GM18526 (cell line): ENCODE data around the gene KCNN3.

ENCODE experiments used
- POLR2A ChIP-seq: IDR thresholded peaks from 3 replicates; pipeline ENCODE4 v1.6.1; 2011; ENCODE audit not compliant: insufficient read length; ENCODE audit errors: extremely low read depth

Gene KCNN3

GRCh38 chr1:154710106-154710505 lies 160.0 kb downstream of the KCNN3 start:
- TF ChIP-seq POLR2A = no peak

DNA sequence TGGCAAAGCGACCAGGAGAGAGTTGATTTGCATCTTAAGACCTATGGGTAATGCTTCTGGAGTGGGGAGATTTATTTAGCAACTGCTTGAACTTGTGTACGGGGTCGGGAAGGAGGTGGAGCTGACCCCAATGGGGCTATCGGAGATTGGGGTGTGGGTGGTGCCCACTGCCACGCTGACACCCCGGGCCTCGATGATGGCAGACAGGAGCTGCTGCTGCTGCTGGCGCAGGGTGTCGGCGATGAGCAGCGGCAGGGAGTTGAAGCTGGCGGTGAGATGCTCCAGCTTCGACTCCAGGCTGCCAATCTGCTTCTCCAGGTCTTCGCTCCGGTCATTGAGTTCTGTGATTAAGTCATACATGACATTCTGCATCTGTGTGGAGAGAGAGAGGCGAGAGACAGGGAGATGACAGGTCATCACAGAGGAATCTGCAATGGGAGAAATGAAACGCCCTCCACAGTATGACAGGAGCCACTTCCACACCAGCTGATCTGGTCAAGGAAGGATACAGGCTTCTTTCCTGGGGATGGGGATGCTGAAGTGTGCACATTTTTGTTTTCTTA lies 162.1 kb downstream of the KCNN3 start:
- no peak for TF ChIP-seq POLR2A

DNA sequence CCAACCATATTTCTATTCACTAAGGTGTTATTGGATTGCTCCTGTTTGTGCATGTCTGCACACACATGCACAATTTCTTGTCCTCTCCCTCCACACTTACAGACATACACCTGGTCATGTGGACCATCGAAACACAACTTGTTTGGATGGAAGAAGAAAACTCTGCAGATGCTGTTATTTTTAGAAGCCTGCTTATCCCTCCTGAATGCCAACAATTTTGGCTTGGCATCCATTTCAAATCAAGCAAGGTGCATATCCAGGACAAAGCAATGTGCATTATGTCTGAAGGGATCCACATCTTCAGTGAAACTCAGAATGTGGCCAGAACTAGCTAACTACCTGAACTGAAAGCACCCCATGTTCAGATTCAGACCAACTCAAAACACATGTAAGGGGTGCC lies 163.2 kb downstream of the KCNN3 start:
- TF ChIP-seq POLR2A = no peak

DNA sequence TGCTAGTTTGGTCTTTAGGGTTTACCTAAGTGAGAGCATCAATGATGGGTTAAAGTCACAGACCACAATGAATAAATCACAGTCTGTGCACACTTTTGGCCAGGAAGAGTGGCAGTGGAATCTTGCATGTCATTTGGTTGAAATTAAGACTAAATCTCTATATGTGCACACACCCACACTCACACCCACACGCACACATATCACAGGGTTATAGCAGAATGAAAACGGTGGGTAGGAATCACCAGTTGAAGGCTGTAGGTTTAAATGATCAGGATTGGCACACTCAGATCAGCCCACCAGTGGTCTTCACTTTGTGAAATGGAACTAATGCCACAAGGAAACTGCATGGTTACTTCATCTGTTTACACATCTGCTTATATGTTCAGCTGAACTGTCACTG lies 164.5 kb downstream of the KCNN3 start:
- no peak for TF ChIP-seq POLR2A

DNA sequence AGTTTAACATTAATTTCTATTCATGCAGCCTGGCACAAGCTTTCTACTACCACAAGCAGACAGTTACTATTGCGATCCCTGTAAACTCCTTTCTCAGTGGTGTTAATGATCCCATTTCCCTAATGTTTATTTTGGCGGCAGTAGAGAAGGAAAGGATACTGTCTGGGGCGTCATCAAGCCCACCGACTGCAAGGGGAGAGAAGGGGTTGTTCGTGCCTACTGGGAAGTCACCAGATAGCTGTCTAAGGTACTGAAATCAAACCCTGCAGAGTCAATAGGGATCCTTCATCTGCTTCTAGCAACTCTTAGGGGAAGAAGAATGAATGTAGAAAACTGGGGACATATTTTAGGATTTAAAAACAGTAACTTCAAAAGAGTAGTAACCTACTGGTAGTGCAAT lies 166.9 kb downstream of the KCNN3 start:
- no peak for TF ChIP-seq POLR2A

DNA sequence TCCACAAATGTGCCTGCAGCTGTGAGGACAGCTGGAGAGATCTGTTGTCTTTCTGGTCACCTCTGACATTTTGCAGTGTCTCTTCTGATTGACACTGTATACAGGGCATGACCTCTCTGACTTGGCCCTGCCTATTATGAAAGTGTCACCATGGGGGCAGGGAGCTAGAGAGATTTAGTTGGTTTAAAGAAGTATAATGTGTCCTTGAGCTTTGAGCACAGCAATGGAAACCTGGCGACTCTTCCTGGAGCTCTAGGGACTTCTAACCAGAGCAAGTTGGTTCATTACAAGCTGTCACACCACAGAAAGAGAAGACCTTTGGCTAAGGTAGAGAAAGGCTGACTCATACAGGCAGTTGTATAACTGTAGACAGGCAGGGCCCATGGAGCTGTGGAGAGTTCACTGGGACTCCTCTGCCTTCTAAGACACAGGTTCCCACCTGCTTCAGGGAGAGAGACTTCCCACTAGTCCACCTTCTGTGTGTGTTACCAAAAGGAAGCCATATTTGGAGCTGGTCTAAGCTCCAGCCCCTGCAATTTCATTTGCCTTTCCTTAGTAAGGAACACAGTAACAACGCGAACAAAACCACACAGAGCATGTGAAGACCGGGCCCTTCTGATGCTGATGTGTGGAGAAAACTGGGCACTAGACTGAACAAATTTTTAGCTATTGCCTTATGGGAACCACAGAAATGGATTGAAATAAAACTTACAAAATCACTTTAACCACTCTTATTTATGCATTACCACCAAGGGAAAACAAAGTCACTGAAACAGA lies 171.6 kb downstream of the KCNN3 start:
- TF ChIP-seq POLR2A = no peak

- TF ChIP-seq POLR2A = no peak
Observed at GRCh38 chr1:154697710-154698109, 172.4 kb downstream of the KCNN3 start.

DNA sequence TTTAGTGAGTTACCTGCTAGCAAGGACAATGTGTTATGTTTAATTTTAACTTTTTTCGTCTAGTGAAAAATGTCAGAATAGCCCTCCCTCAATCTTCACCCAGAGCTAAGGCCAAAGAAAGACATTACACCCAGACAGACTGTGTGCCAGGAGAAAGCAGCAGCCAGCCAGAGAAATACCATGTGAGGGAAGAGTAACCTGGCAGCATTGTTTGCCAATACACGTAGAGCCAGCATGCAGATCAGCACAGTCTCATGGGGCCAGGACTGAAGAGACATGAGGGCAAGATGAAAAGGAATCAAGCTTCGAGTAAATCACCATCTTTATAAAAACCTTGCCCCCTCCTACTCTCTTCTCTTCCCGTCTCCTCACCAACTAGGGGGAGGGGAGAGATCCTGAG lies 173.6 kb downstream of the KCNN3 start:
- TF ChIP-seq POLR2A = no peak

GRCh38 chr1:154695985-154696384 lies 174.1 kb downstream of the KCNN3 start:
- no peak for TF ChIP-seq POLR2A

- no peak for TF ChIP-seq POLR2A
Observed at GRCh38 chr1:154694995-154695394, 175.1 kb downstream of the KCNN3 start.

- TF ChIP-seq POLR2A = no peak
Observed at GRCh38 chr1:154689083-154689482, 181.0 kb downstream of the KCNN3 start.

GRCh38 chr1:154686507-154686906 lies 183.6 kb downstream of the KCNN3 start:
- TF ChIP-seq POLR2A = no peak

- TF ChIP-seq POLR2A = no peak
Observed at GRCh38 chr1:154683820-154684219, 186.3 kb downstream of the KCNN3 start.

DNA sequence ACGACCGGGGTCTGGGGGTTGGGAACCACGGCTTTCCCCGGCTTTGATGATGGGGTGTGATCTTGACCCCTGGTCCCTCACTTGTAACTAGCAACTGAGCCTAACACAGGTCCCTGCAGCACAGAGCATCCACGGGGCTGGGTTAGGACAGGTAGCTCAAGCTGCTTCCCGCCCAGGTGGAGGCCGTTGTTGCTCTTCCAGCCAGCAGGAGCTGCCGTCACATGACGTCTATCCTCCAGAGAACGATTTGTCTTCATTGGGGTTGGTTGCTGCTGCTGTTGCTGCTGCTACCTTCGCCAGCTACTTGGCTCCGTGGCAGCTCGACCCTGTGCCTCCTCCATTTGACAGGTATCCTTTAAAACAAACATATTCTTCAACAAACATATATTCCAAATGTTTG lies 187.8 kb downstream of the KCNN3 start:
- TF ChIP-seq POLR2A = no peak

DNA sequence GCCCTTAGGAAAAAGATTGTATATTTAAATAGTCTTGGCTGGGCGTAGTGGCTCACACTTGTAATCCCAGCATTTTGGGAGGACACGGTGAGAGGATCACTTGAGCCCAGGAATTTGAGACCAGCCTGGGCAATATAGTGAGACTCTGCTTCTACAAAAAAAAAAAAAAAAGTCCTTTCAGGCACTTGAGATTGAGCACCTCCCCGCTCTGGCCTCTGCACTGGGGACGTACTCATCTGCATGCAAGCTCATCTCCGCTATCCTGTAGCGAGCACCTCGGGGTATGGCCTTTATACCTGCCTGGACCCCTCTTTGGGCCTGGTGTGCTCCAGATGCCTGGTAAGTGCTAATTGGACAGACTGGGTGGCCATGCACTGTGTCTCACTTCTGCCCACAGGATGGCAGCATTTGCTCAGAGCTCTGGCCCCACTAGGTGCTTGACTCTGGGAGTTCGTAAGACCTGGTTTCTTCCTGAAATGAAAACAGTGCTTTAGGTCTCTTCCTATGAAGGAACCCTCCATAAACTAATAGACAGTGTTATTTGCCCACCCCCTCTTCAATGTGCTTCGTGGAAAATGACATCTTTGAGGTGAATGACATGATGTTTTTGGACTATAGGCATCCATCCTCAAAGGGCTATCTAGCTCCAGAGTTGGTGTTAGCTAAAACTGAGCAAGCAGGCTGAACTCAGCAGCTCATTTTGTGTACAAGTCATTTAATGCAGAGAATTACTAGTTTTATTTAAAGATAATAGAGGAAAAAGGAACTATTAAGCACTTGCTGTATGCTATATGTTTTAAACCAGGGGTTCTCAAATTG lies 200.4 kb downstream of the KCNN3 start:
- no peak for TF ChIP-seq POLR2A
